Midbrain (tissue), 1 donor: ENCODE measurements around the gene RBL1.

Experiments
- DNase-seq: peaks from one replicate; lab custom pipeline; 2025; lab: John Stamatoyannopoulos, UW

The RBL1 gene

DNA sequence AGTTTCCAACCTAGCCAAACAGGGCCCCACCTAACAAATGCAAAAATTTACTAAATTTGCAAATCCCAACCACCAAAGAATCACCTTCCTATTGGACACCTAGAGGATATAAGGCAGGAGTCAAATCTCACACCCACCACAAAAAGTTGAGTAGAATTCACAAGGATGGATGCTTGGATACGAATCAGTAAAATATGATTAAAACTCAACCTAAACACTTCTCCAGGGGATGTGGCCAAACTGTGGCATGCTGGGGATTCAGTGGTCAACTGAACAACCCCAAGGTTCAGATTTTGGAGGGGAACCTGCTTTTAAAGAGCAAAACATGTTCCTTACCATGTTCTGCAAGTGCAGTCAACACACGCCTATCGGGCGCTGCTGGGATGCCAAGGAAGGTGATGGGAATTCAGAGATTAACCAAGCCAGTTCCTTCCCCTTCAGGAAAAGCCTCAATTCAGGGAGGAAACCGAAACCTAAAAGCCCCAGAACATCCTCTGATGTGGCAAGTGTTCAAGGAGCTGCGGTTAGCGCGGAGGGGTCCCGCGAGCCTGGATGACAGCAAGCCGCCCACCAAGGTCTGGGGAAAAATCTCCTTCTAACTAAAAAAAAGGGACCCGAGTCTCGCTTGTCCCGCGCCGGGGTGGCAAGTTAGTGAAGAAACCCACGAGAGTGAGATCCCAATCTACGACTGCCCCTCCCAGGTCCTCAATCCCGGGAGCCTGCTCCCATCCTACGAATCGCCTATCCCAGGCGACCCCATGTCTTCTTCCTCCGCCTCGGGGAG lies 145.2 kb downstream of the RBL1 start:
- DNase-seq: no peak
